GM12864 (cell line): ENCODE data around the gene CFAP46.

Experiments used
- DNase-seq: peaks from one replicate; pipeline ENCODE4 v3.0.0-alpha.2; 2011; ENCODE audit warnings: low read depth
- H3K4me3 ChIP-seq: 2 replicates; pipeline ENCODE4 v1.5.1; 2011; ENCODE audit warnings: mild to moderate bottlenecking, low read depth, low read length, control low read depth
- TF ChIP-seq, protein P1 (sequence below): IDR thresholded peaks from 2 replicates; pipeline ENCODE4 v1.5.1; 2011; ENCODE audit warnings: low read depth, mild to moderate bottlenecking, moderate library complexity, low read length, control low read depth, inconsistent platforms; ENCODE audit errors: missing control alignments

CFAP46 gene

DNA sequence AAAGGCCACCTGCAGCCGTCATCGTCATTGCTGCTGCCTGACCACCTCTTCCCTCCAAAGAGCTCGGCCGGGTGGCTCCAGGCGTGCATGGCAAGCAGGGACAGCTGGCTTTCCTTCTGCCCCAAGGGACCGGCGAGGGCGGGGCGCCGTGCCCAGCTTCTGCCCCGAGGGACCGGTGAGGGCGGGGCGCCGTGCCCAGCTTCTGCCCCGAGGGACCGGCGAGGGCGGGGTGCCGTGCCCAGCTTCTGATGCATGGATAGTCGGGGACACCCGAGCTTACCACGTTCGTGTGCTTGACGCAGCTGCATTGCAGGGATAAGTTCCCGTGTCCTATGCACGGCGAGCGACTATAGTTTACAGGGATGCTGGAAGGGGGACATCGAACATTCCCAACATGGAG, 27.0 kb downstream of the CFAP46 start:
- TF ChIP-seq, protein P1, sequence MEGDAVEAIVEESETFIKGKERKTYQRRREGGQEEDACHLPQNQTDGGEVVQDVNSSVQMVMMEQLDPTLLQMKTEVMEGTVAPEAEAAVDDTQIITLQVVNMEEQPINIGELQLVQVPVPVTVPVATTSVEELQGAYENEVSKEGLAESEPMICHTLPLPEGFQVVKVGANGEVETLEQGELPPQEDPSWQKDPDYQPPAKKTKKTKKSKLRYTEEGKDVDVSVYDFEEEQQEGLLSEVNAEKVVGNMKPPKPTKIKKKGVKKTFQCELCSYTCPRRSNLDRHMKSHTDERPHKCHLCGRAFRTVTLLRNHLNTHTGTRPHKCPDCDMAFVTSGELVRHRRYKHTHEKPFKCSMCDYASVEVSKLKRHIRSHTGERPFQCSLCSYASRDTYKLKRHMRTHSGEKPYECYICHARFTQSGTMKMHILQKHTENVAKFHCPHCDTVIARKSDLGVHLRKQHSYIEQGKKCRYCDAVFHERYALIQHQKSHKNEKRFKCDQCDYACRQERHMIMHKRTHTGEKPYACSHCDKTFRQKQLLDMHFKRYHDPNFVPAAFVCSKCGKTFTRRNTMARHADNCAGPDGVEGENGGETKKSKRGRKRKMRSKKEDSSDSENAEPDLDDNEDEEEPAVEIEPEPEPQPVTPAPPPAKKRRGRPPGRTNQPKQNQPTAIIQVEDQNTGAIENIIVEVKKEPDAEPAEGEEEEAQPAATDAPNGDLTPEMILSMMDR, result no peak
- DNase-seq, result no peak
- no peak overlapping the region for H3K4me3 ChIP-seq

DNA sequence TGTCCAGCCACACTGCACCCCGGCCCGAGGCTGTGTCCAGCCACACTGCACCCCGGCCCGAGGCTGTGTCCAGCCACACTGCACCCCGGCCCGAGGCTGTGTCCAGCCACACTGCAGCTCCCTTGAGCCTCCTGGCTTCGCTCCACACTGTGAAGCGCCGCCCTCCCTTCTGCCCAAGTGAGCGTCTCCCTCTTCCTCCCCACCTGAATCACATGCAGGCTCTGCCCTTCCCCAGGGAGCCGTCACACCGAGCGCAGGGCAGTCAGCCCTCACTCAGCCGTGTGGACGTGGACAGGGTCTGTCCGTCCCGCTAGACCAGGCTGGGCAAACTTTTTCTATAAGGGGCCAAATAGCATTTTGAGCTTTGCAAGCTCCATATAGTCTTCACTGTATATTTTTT, 27.6 kb downstream of the CFAP46 start:
- TF ChIP-seq, protein P1, result no peak
- DNase-seq, result no peak
- H3K4me3 ChIP-seq, result no peak overlapping the region

DNA sequence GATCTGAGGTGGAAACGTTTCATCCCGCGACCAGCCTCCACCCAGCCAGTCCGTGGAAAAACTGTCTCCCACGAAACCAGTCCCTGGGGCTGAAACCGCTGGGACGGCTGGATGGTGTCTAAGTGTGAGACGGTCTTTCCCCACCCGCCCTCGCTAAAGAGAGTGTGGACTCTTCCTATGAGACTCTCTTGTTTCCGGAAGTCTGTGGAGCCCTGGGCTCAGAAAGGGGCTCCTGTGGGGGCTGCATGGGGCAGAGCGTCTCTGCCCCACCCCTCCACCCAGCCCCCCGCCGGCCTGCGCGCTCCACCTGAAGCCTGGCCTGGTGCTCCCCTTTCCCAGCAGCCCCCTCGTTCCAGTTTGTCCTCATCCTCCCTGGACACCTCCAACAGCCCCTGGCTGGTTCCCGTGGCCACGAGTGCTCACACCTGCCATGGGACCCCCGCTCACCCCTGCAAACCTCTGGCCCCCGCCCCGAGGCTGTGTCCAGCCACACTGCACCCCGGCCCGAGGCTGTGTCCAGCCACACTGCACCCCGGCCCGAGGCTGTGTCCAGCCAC, 28.7 kb downstream of the CFAP46 start:
- TF ChIP-seq, protein P1, result no peak
- H3K4me3 ChIP-seq, result no peak overlapping the region
- DNase-seq, result no peak

DNA sequence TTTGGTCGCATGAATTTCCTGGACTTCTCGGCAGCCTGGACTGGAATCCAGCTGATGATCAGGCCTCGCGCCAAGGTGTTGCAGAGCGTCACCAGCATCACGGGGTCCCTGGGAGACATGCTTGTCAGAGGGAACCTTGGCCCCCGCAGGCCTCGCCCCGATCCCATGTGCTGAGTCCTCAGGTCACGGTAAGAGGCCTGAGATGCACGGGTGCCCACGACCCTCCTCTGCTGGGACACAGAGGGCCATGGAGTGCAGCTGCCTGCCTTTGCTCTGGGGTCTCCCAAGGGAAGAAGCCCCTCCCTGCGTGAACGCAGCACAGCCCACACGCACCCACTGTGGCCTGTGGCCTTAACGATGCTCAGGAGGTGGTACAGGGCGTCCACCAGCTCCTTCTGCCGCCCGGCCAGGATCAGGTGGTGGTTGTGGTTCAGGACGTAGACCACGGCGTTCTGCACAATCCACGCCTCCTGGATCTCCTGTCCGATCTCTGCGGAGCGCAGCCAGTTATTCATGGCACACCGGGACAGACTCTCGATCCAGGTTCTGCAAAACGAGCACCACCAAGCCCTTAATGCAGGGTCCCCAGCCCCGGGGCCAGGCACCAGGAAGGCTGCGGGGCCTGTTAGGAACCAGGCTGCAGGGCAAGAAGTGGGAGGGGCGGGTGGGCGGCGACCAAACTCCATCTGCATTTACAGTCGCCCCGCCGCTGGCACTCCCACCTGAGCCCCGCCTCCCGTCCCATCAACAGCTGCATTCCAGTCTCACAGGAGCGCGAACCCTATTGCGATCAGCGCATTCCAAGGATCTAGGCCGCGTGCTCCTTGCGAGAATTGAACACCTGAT, 29.4 kb downstream of the CFAP46 start:
- no peak overlapping the region for H3K4me3 ChIP-seq
- TF ChIP-seq, protein P1, result no peak
- DNase-seq, result no peak

DNA sequence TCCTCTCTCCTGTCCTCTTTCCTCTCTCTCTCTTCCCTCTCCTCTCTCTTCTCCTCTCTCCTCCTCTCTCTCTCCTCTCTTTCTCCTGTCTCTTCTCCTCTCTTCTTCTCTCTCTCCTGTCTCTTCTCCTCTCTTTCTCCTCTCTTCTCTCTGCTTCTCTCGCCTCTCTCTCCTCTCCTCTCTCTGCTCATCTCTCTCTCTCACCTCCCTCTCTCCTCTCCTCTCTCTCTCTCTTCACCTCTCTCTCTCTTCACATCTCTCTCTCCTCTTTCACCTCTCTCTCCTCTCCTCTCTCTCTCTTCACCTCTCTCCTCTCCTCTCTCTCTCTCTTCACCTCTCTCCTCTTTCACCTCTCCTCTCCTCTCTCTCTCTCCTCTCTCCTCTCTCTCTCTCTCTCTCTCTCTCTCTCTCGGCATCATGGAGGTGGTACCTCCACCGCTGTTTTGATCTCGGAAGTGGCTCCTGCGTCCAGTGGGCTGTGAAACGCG, 30.1 kb downstream of the CFAP46 start:
- H3K4me3 ChIP-seq, result no peak overlapping the region
- DNase-seq, result no peak
- TF ChIP-seq, protein P1, result no peak

DNA sequence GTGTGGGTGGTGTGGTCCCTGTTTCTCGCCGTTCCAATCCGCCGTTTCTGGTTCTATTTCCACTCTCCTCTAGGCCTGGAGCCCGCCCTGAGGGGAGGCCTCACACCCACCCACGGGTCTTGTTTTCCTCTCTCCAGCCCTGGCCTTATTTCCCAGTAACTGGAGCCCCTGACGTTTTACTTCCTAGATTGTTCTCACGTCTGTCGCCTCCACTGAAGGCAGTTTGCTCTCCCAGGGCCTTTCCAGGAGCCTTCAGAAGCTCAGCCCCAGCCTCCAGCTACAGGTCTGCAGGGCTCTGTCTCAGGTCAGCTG, 30.6 kb downstream of the CFAP46 start:
- no peak for DNase-seq
- TF ChIP-seq, protein P1, result no peak
- no peak overlapping the region for H3K4me3 ChIP-seq
